Measurements from ENCODE around the gene GNB1.
A peak's percentile ranks its signal among the peaks of the same experiment; 100 is the strongest.
"Not testable (repeated sequence)": the region's sequence is repeated elsewhere in the genome, so short reads cannot be mapped to it uniquely, and the experiment has no call there.

GNB1 gene

DNA sequence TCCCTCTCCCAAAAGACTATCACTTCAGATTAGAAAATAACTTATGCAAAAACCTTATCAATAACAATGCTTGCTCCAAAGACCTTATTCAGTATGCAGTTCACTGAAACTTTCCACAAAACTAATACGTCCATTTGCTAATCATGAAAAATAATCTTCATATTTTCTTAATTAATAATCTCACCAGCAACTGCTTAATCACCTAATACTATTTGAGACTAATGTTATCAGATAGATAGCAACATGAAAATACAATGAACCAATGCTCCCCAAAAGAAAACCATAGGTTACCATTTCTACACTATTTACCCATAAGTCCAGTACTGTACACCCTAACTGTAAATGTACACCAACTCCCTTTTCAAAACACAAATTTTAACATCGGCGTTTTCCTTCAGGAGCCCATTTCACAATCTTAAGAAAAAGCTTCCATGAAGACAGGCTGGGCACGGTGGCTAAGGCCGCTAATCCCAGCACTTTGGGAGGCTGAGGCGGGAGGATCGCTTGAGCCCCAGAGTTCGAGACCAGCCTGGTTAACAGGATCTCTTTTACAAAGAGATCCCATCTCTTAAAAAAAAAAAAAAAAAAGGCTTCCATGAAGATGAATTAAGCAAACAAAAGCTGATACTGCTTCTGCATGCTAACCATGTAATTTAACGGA, 1.7 kb downstream of the GNB1 start:
- no peak for DNase-seq

DNA sequence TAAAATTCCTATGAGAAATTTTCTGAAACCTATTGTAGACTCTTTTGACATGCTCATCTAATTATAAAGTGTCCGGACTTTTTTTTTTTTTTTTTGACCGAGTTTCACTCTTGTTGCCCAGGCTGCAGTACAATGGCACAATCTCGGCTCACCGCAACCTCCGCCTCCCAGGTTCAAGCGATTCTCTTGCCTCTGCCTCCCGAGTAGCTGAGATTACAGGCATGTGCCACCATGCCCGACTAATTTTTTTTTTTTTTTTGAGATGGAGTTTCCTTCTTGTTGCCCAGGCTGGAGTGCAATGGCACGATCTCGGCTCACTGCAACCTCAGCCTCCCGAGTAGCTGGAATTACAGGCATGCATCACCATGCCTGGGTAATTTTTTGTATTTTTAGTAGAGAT, 7.0 kb downstream of the GNB1 start:
- not testable (repeated sequence) for DNase-seq

DNA sequence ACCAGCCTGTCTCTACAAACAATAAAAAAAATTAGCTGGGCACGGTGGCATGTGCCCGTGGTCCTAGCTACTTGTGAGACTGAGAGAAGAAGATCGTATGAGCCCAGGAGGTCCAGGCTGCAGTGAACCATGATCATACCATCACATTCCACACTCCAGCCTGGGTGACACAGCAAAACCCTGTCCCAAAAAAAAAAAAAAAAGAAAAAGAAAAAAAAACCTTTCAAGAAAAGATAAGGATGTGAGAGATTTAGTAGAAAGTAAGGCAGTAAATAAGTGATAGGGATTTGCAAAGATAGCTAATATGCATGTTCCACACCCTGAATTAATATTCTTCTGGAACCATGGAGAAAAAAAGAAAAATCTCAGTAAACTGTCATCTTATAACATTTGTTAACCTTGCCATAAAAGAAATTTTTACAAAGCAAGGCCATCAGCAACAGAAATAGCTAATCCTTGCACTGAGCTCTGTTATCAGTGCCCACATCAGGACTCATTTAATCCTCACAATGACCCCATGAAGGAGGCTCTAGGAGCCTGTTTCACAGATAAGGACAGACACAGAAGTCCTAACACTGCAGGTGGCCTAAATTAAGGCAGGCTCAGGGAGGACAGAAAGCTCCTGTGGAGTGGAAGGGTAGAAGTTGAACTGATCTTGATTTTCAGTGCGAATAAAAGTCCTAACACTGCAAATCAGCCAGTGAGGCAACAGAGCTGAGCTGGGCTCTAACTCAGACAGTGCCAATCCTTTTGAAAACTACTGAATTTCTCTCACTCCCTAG, 7.6 kb downstream of the GNB1 start:
- DNase-seq, result no peak

DNA sequence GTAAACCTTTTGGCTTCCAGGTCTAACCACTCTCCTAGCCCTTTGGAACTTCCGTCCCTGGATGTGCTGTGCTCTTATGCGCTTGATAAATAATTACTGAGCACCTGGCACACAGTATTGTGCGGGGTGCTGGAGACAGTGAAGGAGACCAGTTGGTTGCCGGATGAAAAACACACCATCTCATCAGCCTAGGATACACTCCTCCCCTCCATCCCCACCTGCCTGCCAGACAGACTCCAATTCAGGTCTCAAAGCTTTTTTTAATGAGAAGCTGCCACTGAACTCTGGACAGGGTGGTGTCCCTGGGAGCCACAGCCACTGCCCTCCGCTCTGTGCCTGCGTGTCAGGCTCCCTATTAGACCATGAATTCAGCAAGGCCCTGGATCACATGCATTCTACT, 9.2 kb downstream of the GNB1 start:
- no peak for DNase-seq

DNA sequence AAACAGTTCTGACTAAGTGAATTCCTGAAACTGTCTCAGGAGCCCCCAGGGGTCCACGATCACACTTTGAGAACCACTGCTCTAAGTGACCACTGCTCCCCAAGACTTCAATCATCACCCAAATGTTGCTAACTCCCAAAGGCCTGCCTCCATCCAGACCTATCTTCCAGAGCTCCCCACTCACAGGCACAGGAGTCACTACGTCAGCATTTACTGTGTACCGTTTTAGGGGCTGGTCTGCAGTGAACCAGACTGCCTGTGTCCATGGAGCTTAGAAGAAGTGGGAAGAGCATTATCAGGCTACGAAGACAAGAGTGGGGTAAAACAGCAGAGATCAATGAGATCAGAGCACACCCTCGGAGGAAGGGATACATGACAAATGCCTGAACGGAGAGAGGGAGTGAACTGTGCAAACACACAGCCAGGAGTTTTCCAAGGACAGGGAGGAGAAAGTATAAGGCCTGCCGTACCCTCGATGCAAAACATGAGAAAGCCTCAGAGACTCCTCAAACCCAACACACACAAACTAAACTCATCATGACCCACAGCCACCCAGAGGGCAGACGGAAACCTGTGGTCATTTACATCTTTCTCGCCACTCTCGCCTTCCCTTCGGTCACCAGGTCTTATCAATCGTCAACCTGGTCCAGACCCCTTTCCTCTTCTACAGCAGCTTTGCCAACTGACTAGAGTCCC, 10.1 kb downstream of the GNB1 start:
- DNase-seq, result no peak

DNA sequence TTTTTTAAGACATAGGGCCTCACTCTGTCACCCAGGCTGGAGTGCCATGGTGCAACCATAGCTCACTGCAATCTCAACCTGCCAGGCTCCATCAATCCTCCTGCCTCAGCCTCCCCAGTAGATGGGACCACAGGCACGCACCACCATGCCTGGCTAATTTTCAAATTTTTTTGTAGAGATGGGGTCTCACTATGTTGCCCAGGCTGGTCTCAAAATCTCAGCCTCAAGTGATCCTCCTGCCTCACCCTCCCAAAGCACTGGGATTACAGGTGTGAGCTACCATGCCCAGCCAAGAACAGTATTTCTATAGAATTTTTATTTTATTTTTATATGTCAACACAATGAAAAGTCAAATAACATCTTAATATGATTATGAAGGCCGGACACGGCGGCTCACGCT, 10.9 kb downstream of the GNB1 start:
- no peak for DNase-seq

DNA sequence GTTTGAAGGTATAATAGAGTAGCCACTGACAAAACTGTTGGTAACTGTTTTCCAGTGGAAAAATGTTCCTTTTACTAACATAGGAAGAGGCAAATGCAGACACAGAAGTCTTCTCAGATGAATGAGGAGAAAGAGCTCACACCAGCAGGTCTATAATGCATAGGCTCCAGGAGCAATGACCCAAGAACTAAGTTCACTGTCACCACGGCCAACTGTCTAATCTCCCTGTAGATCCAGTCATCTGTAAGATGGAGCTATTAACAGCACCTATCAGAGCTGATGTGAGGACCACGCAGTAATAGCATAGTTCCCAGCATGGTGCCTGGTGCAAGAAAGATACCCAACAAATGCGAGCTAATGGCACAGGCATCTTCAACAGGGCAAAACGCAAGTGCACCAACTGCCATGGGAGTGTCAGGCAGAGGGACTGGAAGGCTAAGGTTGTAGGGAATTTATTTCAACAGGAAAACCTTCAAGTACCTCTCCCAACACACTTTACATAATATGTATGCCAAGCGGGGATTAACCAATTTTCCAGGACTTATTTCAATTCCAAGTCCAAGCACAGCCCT, 12.9 kb downstream of the GNB1 start:
- no peak for DNase-seq

DNA sequence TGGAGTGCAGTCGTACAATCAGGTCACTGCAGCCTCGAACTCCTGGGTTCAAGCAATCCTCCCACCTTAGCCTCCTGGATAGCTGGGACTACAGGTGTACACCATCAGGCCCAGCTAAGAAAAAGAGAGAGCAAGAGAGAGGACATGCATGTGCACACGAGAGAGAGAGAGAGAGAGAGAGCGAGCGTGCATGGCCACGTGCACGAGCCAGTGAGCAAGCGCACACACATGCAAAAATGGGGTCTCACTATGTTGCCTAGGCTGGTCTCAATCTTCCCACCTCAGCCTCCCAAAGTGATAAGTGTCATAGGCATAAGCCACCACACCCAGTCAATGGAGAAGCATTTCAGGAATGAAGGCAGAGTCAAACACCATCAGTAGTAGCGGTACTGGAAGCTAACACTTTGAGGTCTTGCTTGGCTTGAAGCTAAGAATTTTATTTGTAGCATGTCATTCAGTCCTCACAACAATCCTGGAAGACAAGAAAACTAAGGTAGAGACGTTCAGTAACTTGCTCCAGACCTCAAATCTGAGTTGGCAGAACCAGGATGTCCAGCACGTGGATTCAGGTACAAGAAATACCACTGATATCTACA, 14.5 kb downstream of the GNB1 start:
- DNase-seq, result no peak

DNA sequence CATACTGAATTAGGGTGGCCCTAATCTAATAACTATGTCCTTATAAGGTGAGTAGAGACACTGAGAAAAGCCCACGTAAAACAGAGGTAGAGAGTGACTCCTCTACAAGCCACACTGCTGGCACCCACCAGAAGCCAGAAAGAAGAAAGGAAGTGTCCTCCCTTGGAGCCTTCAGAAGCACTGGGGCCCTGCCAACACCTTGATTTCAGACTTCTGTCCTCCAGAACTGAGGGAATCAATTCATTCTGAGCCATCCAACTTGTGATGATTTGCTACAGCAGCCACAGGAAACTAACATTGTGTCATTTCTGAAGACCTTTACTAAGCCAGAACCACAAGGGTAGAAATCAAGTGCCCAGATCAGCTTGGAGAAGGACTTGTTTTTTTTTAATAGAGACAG, 15.0 kb downstream of the GNB1 start:
- peak; percentile 35 for DNase-seq

DNA sequence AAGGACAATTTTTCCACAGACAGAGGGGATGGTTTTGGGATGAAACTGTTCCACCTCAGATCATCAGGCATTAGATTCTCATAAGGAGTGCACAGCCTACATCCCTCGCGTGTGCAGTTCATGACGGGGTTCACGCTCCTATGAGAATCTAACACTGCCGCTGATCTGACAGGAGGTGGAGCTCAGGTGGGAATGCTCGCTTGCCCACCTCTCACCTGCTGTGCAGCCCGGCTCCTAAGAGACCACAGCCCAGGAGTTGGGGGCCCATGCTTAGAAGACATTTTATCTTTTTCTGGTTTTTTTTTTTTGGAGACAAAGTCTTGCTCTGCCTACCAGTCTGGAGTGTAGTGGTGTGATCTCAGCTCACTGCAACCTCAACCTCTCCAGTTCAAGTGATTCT, 16.0 kb downstream of the GNB1 start:
- no peak for DNase-seq

DNA sequence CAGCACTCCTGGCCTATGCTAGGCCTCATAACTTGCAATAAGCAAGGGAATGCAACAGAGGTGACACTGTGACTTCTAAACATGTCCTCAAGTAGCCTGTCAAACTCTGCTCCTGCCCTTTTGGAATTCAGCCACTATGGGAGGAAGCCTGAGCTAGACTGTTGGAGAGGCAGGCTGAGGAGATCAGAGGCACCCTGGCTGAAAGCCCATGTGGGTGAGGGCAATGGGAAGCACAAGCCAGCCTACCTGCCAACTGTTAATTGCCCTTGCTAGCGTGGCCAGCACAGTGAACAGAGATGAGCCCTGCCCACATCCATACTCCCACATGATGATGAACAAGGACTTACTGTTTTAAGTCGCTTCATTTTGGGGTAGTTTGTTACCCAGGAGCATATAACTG, 17.7 kb downstream of the GNB1 start:
- no peak for DNase-seq

DNA sequence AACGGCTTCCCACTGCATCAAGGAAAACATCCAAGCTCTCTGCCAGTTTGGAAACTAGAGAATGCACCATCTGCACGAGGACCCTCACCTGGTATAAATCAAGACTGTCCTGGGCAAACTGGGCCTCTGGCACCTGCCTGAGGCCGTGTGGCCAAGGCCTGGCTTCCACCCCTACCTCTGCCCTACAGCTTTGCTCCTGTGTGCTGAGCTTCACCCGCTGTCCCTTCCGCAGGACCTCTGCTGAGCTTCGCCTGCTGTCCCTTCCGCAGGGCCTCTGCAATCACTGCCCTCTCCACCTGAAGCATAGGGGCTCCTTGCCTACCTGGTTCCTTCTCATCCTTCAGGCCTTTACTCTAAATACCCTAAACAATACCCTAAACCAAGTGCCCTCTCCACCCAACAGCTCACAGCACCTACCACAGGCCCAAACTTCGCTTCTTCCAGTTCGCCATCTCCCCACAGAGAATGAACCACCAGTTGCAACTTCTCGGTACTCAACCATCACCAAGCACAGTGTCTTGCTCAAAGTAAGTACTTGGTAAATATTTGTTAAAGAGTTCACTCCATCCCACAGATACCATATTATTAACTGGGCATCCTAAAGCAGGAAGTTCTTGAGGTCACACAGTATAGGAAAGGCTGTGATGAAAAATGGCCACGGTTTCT, 18.4 kb downstream of the GNB1 start:
- DNase-seq, result no peak

DNA sequence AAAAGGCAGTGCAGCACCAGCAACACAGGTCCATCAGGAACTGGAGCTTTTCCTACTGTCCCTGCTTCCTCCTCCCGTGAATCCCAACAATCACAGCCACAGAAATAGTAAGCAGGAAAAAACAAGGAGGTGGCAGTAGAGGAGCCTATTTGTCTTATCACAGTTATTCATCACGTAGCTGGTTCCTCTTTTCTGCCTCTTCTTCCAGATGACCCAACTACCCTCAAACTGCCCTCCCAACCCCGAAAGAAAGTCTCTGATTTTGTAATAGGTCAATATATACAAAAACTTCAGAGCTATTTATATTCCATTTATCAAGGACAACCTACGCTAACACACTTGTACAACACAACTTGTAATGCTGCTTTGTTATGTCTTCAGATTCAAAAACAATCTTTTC, 21.4 kb downstream of the GNB1 start:
- no peak for DNase-seq

DNA sequence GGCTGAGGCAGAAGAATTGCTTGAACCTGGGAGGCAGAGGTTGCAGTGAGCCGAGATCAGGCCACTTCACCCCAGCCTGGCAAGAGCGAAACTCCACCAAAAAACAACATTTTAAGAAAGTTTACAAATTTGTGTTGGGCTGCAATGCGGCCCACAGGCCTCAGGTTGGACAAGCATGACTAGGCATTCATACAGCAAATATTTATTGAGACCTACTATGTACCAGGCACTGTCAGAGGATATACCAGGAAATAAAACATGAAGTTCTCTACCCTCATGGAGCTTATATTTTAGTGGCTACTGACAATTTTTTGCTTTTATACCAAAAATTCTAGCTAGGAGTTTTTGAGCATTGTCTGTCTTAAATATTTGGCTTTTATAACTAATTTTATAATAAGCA, 23.7 kb downstream of the GNB1 start:
- no peak for DNase-seq

DNA sequence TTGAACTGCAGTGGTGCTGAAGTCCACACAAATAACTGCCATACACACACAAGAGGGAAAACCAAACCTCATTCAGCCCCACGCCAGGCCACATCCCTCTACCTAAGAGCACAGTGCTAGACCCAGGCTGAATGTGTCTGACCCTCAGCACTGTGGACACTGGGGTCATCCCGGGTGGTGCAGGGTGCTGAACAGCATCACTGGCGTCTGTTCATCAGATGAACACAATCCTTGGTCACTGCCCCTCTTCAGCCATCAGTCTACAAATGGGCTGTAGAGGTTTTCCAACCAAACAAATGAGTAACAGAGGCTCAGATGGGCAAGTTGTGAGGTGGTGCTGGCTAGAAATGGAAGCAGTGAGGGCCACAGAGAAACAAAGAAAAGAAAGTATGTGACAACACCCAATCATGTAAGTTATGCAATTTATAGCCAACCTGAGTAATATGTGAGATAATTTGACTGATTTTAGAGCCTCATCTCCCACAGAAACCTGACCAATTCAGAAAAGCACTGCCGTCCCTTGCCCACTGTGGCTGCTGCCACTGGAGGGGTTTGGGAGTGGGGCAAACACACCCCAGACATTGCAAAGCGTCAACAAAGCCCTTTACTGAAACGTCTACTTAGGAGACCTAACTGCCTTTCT, 27.9 kb downstream of the GNB1 start:
- no peak for DNase-seq

DNA sequence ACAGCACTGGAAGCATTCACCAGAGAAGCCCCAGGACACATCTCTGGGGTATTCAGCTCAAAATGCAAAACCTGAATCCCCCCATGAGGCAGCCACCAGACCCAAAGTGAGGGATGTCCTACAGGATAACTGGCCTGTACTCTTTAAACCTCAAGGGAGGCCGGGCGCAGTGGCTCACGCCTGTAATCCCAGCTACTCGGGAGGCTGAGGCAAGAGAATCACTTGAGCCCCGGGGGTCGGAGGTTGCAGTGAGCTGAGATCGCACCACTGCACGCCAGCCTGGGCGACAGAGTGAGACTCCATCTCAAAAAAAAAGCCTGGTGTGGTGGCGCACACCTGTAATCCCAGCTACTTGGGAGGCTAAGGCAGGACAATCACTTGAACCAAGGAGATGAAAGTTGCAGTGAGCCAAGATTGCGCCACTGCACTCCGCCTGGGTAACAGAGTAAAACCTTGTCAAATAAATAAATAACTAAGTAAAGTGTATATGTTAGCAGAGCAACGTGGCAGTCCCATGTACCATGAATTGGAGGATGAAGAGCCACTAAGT, 29.1 kb downstream of the GNB1 start:
- not testable (repeated sequence) for DNase-seq

DNA sequence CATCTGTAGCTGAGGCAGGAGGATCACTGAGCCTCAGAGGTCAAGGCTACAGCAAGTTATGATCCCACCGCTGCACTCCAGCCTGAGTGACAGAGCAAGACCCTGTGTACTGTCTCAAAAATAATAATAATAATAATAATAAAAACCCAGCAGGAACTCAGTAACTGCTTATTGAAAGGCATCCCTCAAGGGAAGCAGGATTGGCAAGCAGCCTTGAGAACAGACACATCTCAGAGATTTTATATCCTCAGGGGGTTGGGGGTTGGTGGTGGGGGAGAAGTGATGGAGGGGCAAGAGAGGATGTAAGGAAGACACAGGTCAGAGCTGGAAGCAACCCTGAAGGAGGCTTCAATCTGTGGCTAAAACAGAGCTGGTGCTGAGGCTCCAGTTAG, 29.6 kb downstream of the GNB1 start:
- no peak for DNase-seq

DNA sequence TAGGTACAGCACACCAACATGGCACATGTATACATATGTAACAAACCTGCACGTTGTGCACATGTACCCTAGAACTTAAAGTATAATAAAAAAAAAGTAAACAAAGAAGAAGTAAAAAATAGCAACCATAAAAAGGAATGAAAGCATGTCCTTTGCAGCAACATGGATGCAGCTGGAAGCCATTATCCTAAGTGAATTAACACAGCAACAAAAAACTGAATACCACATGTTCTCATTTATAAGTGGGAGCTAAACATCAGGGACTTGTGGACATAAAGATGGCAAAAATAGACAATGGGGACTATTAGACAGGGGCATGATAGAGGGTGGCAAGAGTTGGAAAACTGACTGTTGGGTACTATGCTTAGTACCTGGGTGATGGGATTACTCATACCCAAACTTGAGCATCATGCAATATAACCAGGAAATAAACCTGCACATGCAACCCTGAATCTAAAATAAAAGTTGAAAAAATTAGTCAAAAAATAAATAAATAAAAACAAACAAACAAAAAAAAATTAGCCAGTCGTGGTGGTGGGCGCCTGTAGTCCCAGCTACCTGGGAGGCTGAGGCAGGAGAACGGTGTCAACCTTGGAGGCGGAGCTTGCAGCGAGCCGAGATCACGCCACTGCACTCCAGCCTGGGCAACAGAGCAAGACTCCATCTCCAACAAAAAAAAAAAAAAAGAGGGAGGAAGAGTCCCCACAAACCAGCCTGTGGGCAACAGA, 30.8 kb downstream of the GNB1 start:
- not testable (repeated sequence) for DNase-seq

DNA sequence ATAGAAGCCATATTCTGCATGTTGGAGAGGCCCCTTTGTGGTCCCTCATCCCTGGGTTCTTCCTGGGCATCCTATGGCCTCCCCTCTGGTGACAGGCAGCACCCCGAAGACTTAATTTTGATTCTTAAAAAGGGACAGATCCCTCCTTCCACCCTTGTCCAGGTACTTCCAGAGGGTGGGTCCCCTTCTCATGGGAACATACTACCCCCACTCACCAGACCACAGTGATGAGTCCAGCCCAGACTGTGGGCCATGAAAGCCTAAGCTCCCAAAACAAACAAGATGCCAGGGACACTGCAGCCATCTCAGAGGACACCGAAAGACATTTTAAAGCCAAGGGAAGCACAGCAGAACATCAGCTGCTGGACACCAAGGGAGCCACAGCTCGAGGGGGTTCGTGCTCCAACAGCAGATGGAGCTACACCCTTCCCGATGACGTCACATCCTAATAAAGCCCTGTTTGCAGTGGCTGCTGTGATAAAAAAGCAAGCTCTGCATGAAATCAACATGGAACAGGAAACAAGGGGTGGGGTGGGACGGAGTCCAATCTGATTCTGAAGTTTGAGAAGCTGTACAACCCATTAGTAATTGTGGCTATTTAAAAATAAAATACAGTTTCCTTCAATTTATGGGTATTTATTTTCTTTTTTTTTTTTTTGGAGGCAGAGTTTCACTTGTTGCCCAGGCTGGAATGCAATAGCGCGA, 32.4 kb downstream of the GNB1 start:
- peak; percentile 7 for DNase-seq

DNA sequence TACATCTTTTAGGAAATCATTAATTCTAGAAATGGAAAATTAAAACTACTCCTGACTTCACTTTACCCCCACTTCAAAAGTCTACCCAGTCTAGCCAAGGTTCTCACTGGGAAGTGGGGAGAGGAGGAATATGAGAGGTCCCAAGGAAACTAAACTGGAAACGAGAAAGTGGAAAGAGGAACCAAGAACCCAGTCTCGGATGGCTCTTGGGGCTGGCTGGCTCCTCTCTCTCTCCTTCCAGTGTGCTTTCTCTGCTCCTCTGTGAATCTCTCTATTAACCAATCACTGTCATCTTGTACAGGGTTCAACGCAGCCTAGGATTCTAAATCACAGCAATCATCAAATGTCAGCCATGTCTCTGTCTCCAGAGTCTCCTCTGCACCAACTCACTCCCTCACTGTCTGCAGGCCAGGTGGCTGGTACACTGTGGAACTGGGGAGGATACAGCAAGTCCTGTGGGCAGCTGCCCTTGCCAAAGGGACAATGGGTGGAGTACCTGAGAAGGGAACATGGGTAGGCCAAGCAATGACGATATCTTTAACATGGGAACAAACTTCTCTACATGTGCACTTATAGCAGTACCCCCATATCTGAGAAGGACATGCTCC, 33.7 kb downstream of the GNB1 start:
- DNase-seq, result no peak

Data from stimulated activated CD4-positive, alpha-beta T cell treated with anti-CD3 and anti-CD28 coated beads, Interleukin-15, amount 100 ng/mL, for 24 hours (primary cell).